H4 (cell line): ENCODE results near the gene PEX26. TPM values are rescaled to one million over a fixed set of nuclear protein-coding genes. Genes with fewer than 3 reads are reported as not detected.
"Not testable (repeated sequence)": the region's sequence is repeated elsewhere in the genome, so short reads cannot be mapped to it uniquely, and the experiment has no call there.

Experiments
- DNase-seq: peaks from one replicate; pipeline ENCODE4 v3.0.0-alpha.2; 2015; ENCODE audit warnings: low spot score
- total RNA-seq: library from RNA; depleted of rRNA; stranded (reverse); fragments of >200 nt; shearing (Covaris generic); gene quantifications from 2 replicates; pipeline ENCODE4 v1.2.3, GENCODE V29; 2014

PEX26 gene
- total RNA-seq, 1 experiment from 2014 or later: 8.5 TPM

- not testable (repeated sequence) for DNase-seq
These were observed 6.4 kb upstream of the PEX26 start for GRCh38 chr22:18071307-18071967.

GRCh38 chr22:18071968-18072310, 5.9 kb upstream of the PEX26 start:
- DNase-seq: no peak

GRCh38 chr22:18073467-18073866, 4.3 kb upstream of the PEX26 start:
- no peak for DNase-seq

GRCh38 chr22:18073927-18074326, 3.9 kb upstream of the PEX26 start:
- DNase-seq: not testable (repeated sequence)

GRCh38 chr22:18075101-18075719, 2.6 kb upstream of the PEX26 start:
- DNase-seq: no peak

- peak; percentile 59 for DNase-seq
These were observed 1.9 kb upstream of the PEX26 start for GRCh38 chr22:18075720-18076497.

- DNase-seq: no peak
These were observed 627 bp upstream of the PEX26 start for GRCh38 chr22:18077087-18077638.

- DNase-seq: no peak
These were observed 695 bp downstream of the PEX26 start for GRCh38 chr22:18078329-18079041.

GRCh38 chr22:18079706-18080233, 2.0 kb downstream of the PEX26 start:
- DNase-seq: no peak

- no peak for DNase-seq
These were observed 3.6 kb downstream of the PEX26 start for GRCh38 chr22:18081416-18081815.

GRCh38 chr22:18082467-18082866, 4.7 kb downstream of the PEX26 start:
- DNase-seq: no peak

- DNase-seq: no peak
These were observed 5.6 kb downstream of the PEX26 start for GRCh38 chr22:18083406-18083805.

GRCh38 chr22:18085188-18085587, 7.4 kb downstream of the PEX26 start:
- DNase-seq: no peak

- DNase-seq: no peak
These were observed 9.6 kb downstream of the PEX26 start for GRCh38 chr22:18087350-18087855.

GRCh38 chr22:18088825-18089568, 11.2 kb downstream of the PEX26 start:
- no peak for DNase-seq

GRCh38 chr22:18090286-18090685, 12.5 kb downstream of the PEX26 start:
- no peak for DNase-seq

GRCh38 chr22:18091478-18091877, 13.7 kb downstream of the PEX26 start:
- no peak for DNase-seq

GRCh38 chr22:18091916-18092526, 14.2 kb downstream of the PEX26 start:
- DNase-seq: peak; percentile 33

GRCh38 chr22:18093661-18094060, 15.9 kb downstream of the PEX26 start:
- no peak for DNase-seq

GRCh38 chr22:18095101-18095805, 17.5 kb downstream of the PEX26 start:
- no peak for DNase-seq
